Adipocyte (in vitro differentiated cells): ENCODE results near the gene ZC3H12D.

Experiments used
- DNase-seq: peaks from one replicate; pipeline ENCODE4 v3.0.0-alpha.2; 2015; ENCODE audit warnings: low read depth
- H3K27me3 ChIP-seq: replicated peaks from 2 replicates; pipeline ENCODE4 v1.7.0; 2013; ENCODE audit warnings: mild to moderate bottlenecking, low read length, moderate library complexity; ENCODE audit not compliant: control insufficient read depth, insufficient read depth
- H3K36me3 ChIP-seq: 2 replicates; pipeline ENCODE4 v1.7.0; 2013; ENCODE audit warnings: low read length, mild to moderate bottlenecking, moderate library complexity; ENCODE audit not compliant: control insufficient read depth, insufficient read depth, severe bottlenecking
- H3K4me1 ChIP-seq: 2 replicates; pipeline ENCODE4 v1.7.0; 2013; ENCODE audit warnings: mild to moderate bottlenecking, low read length, moderate library complexity; ENCODE audit not compliant: control insufficient read depth, insufficient read depth
- H3K4me3 ChIP-seq: 2 replicates; pipeline ENCODE4 v1.7.0; 2013; ENCODE audit warnings: mild to moderate bottlenecking, low read length, moderate library complexity
- H3K9ac ChIP-seq: 2 replicates; pipeline ENCODE4 v1.7.0; 2013; ENCODE audit warnings: mild to moderate bottlenecking, low read length, moderate library complexity
- H3K9me3 ChIP-seq: 2 replicates; pipeline ENCODE4 v1.7.0; 2013; ENCODE audit warnings: mild to moderate bottlenecking, low read length, moderate library complexity; ENCODE audit not compliant: control insufficient read depth

The ZC3H12D gene

GRCh38 chr6:149484733-149485700 lies at the start of gene ZC3H12D:
ZC3H12D (minus strand) TSS chr6:149485014; CDS start chr6:149474543, 10,471 bp downstream.
- Histone ChIP-seq H3K4me1 (peaks cover 17% of the 10 kb centered on the region), H3K36me3 (no peaks in the 10 kb centered on the region), H3K27me3 (peaks cover 3% of the 10 kb centered on the region), H3K9me3 (no peaks in the 10 kb centered on the region), H3K9ac (no peak within 1 kb of the TSS), H3K4me3 (peak within 1 kb of the TSS; percentile 50)
- peak; percentile 18 for DNase-seq

GRCh38 chr6:149529650-149530049 lies 44.8 kb upstream of the ZC3H12D start:
- Histone ChIP-seq H3K9ac (no peak overlapping the region), H3K4me1 (no peaks in the 10 kb centered on the region), H3K36me3 (peaks cover 91% of the 10 kb centered on the region), H3K27me3 (no peaks in the 10 kb centered on the region), H3K4me3 (no peak overlapping the region), H3K9me3 (no peaks in the 10 kb centered on the region)
- DNase-seq, result no peak

- Histone ChIP-seq H3K4me3 (no peak overlapping the region), H3K4me1 (peaks cover 5% of the 10 kb centered on the region), H3K27me3 (no peaks in the 10 kb centered on the region), H3K9me3 (no peaks in the 10 kb centered on the region), H3K9ac (no peak overlapping the region), H3K36me3 (peaks cover 51% of the 10 kb centered on the region)
- no peak for DNase-seq
Measured at GRCh38 chr6:149515494-149515893, 30.7 kb upstream of the ZC3H12D start.

GRCh38 chr6:149513915-149514314 lies 29.1 kb upstream of the ZC3H12D start:
- DNase-seq, result no peak
- no peaks in the 10 kb centered on the region for H3K9me3 ChIP-seq
- H3K36me3 ChIP-seq, result peaks cover 48% of the 10 kb centered on the region

GRCh38 chr6:149510793-149511512 lies 26.1 kb upstream of the ZC3H12D start:
- peaks cover 41% of the 10 kb centered on the region for H3K36me3 ChIP-seq
- no peaks in the 10 kb centered on the region for H3K9me3 ChIP-seq
- H3K4me1 ChIP-seq, result no peaks in the 10 kb centered on the region
- no peak overlapping the region for H3K9ac ChIP-seq
- no peak overlapping the region for H3K4me3 ChIP-seq
- no peaks in the 10 kb centered on the region for H3K27me3 ChIP-seq
- no peak for DNase-seq

More at GRCh38 chr6:149513915-149514314, 29.1 kb upstream of the ZC3H12D start:
- Histone ChIP-seq H3K4me1 (peaks cover 5% of the 10 kb centered on the region), H3K27me3 (no peaks in the 10 kb centered on the region), H3K9ac (no peak overlapping the region), H3K4me3 (no peak overlapping the region)

GRCh38 chr6:149508485-149508884 lies 23.7 kb upstream of the ZC3H12D start:
- Histone ChIP-seq H3K4me3 (no peak overlapping the region), H3K36me3 (peaks cover 46% of the 10 kb centered on the region), H3K9me3 (no peaks in the 10 kb centered on the region), H3K9ac (no peak overlapping the region), H3K4me1 (no peaks in the 10 kb centered on the region), H3K27me3 (no peaks in the 10 kb centered on the region)
- no peak for DNase-seq

- peaks cover 4% of the 10 kb centered on the region for H3K4me1 ChIP-seq
- H3K36me3 ChIP-seq, result peaks cover 16% of the 10 kb centered on the region
- H3K9me3 ChIP-seq, result no peaks in the 10 kb centered on the region
- DNase-seq, result no peak
- H3K9ac ChIP-seq, result no peak overlapping the region
- H3K4me3 ChIP-seq, result no peak overlapping the region
- no peaks in the 10 kb centered on the region for H3K27me3 ChIP-seq
Measured at GRCh38 chr6:149503872-149504271, 19.1 kb upstream of the ZC3H12D start.

- H3K36me3 ChIP-seq, result peaks cover 16% of the 10 kb centered on the region
- DNase-seq, result no peak
- peaks cover 5% of the 10 kb centered on the region for H3K4me1 ChIP-seq
- H3K9ac ChIP-seq, result no peak overlapping the region
- H3K27me3 ChIP-seq, result no peaks in the 10 kb centered on the region
- H3K4me3 ChIP-seq, result no peak overlapping the region
- no peaks in the 10 kb centered on the region for H3K9me3 ChIP-seq
Measured at GRCh38 chr6:149503276-149503675, 18.5 kb upstream of the ZC3H12D start.

- Histone ChIP-seq H3K9ac (no peak overlapping the region), H3K27me3 (no peaks in the 10 kb centered on the region), H3K36me3 (peaks cover 13% of the 10 kb centered on the region), H3K4me1 (peaks cover 5% of the 10 kb centered on the region), H3K4me3 (no peak overlapping the region), H3K9me3 (no peaks in the 10 kb centered on the region)
- DNase-seq, result no peak
Measured at GRCh38 chr6:149501768-149502167, 17.0 kb upstream of the ZC3H12D start.

- Histone ChIP-seq H3K36me3 (peaks cover 13% of the 10 kb centered on the region), H3K27me3 (no peaks in the 10 kb centered on the region), H3K9me3 (no peaks in the 10 kb centered on the region), H3K9ac (no peak overlapping the region), H3K4me3 (no peak overlapping the region), H3K4me1 (peaks cover 5% of the 10 kb centered on the region)
- no peak for DNase-seq
Measured at GRCh38 chr6:149501201-149501600, 16.4 kb upstream of the ZC3H12D start.

GRCh38 chr6:149500096-149500495 lies 15.3 kb upstream of the ZC3H12D start:
- no peaks in the 10 kb centered on the region for H3K27me3 ChIP-seq
- peaks cover 9% of the 10 kb centered on the region for H3K36me3 ChIP-seq
- H3K9me3 ChIP-seq, result no peaks in the 10 kb centered on the region
- no peak for DNase-seq
- H3K4me3 ChIP-seq, result no peak overlapping the region
- H3K9ac ChIP-seq, result no peak overlapping the region
- peaks cover 5% of the 10 kb centered on the region for H3K4me1 ChIP-seq
